ENCODE results near the gene HADHB.

HADHB gene

DNA sequence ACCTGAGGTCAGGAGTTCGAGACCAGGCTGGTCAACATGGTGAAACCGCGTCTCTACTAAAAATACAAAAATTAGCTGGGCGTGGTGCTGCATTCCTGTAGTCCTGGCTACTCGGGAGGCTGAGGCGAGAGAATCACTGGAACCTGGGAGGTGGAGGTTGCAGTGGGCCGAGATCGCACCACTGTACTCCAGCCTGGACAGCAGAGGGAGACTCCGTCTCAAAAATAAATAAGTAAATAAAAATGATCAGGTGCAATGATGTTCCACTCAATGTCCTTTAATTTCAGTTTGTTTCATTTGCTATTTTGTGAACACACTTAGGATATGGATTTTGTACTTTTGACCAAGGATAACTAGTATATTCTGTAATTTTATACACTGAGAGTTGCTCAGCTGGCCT, 9.7 kb upstream of the HADHB start:
- Histone ChIP-seq H3K79me2 (ENCODE audit: insufficient read depth, low read length) (peaks cover 12% of the 10 kb centered on the region), H3K36me3 (ENCODE audit: low read length) (peaks cover 33% of the 10 kb centered on the region), H3F3A (ENCODE audit: insufficient read depth) (no peaks in the 10 kb centered on the region), H2AFZ (ENCODE audit: low read depth, low read length, severe bottlenecking) (no peak overlapping the region), H3K9ac (ENCODE audit: low read length) (no peak overlapping the region), H3K27me3 (ENCODE audit: low read length) (no peaks in the 10 kb centered on the region), H4K20me1 (ENCODE audit: low read depth, low read length) (no peaks in the 10 kb centered on the region), H3K9me2 (replicated peaks; ENCODE audit: insufficient read depth, low read length) (no peaks in the 10 kb centered on the region), H3K27ac (ENCODE audit: low read depth, low read length) (no peak overlapping the region), H3K9me3 (ENCODE audit: insufficient read depth, low read length) (no peaks in the 10 kb centered on the region), H3K4me3 (ENCODE audit: insufficient read depth, low read length, poor library complexity, severe bottlenecking) (no peak overlapping the region), H3K4me2 (ENCODE audit: low read depth, low read length, poor library complexity, severe bottlenecking) (no peak overlapping the region)
- TF ChIP-seq, protein P1, sequence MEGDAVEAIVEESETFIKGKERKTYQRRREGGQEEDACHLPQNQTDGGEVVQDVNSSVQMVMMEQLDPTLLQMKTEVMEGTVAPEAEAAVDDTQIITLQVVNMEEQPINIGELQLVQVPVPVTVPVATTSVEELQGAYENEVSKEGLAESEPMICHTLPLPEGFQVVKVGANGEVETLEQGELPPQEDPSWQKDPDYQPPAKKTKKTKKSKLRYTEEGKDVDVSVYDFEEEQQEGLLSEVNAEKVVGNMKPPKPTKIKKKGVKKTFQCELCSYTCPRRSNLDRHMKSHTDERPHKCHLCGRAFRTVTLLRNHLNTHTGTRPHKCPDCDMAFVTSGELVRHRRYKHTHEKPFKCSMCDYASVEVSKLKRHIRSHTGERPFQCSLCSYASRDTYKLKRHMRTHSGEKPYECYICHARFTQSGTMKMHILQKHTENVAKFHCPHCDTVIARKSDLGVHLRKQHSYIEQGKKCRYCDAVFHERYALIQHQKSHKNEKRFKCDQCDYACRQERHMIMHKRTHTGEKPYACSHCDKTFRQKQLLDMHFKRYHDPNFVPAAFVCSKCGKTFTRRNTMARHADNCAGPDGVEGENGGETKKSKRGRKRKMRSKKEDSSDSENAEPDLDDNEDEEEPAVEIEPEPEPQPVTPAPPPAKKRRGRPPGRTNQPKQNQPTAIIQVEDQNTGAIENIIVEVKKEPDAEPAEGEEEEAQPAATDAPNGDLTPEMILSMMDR (IDR thresholded peaks at IDR 0.05; ENCODE audit: insufficient read depth, low read length, poor library complexity, severe bottlenecking): no peak
- no peak for TF ChIP-seq EZH2phosphoT487 (conservative IDR thresholded peaks at IDR 0.05; ENCODE audit: low read length)

DNA sequence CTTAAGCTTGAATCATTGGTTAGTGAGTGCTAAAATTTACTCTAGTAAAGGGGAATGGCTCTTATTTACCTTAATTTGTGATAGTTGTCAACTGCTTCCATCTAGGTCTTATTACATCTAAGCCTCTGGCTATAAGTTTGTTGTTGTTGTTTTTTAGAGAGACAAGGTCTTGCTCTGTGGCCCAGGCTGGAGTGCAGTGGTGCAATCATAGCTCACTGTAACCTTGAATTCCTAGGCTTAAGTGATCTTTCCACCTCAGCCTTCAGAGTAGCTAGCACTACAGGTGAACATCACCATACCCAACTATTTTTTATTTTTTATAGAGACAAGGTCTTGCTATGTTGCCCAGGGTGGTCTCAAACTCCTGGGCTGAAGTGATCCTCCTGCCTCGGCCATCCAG, 6.9 kb upstream of the HADHB start:
- Histone ChIP-seq H2AFZ (ENCODE audit: low read depth, low read length, severe bottlenecking) (no peak overlapping the region), H3K79me2 (ENCODE audit: insufficient read depth, low read length) (peaks cover 40% of the 10 kb centered on the region), H3K4me3 (ENCODE audit: insufficient read depth, low read length, poor library complexity, severe bottlenecking) (no peak overlapping the region), H3K27me3 (ENCODE audit: low read length) (no peaks in the 10 kb centered on the region), H3K9ac (ENCODE audit: low read length) (no peak overlapping the region), H4K20me1 (ENCODE audit: low read depth, low read length) (no peaks in the 10 kb centered on the region), H3K9me3 (ENCODE audit: insufficient read depth, low read length) (no peaks in the 10 kb centered on the region), H3K36me3 (ENCODE audit: low read length) (peaks cover 23% of the 10 kb centered on the region), H3F3A (ENCODE audit: insufficient read depth) (no peaks in the 10 kb centered on the region), H3K4me2 (ENCODE audit: low read depth, low read length, poor library complexity, severe bottlenecking) (no peak overlapping the region), H3K27ac (ENCODE audit: low read depth, low read length) (no peak overlapping the region), H3K9me2 (replicated peaks; ENCODE audit: insufficient read depth, low read length) (no peaks in the 10 kb centered on the region)
- no peak for TF ChIP-seq EZH2phosphoT487 (conservative IDR thresholded peaks at IDR 0.05; ENCODE audit: low read length)
- TF ChIP-seq, protein P1 (IDR thresholded peaks at IDR 0.05; ENCODE audit: insufficient read depth, low read length, poor library complexity, severe bottlenecking): no peak

DNA sequence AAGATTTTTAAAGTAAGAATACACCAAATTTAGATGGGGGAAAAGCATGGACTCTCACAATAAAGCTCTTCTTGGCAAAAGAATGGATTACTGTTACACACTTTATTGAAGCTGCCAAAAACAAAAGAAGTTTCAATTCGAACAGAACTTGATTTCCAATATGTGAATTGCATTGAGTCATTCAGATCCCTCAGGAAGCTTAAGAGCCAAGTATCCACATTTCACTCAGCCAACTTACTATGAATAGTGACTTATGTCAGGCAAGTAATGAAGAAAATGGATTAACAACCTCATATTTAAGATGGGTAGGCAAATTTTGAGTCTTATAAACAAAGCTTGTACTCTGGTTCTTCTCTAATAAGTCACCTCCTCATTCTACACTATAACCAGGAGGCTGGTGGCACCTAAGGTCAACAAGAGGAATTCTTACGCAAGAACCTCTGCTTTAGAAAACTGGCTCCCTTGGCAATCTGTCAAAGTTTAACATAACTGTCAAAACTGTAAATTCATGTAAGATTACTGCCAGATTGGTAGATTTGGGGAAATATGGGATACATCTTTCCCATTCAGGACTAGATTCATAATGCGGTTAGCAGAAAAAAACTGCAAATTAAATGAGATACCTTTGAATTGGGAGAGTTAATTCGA, 6.3 kb upstream of the HADHB start:
- Histone ChIP-seq H3K9me2 (replicated peaks; ENCODE audit: insufficient read depth, low read length) (no peaks in the 10 kb centered on the region), H3K4me2 (ENCODE audit: low read depth, low read length, poor library complexity, severe bottlenecking) (no peak overlapping the region), H3K4me3 (ENCODE audit: insufficient read depth, low read length, poor library complexity, severe bottlenecking) (no peak overlapping the region), H3K9me3 (ENCODE audit: insufficient read depth, low read length) (no peaks in the 10 kb centered on the region), H3K36me3 (ENCODE audit: low read length) (peaks cover 18% of the 10 kb centered on the region), H3K79me2 (ENCODE audit: insufficient read depth, low read length) (peaks cover 45% of the 10 kb centered on the region), H4K20me1 (ENCODE audit: low read depth, low read length) (no peaks in the 10 kb centered on the region), H2AFZ (ENCODE audit: low read depth, low read length, severe bottlenecking) (no peak overlapping the region), H3K27ac (ENCODE audit: low read depth, low read length) (no peak overlapping the region), H3K9ac (ENCODE audit: low read length) (no peak overlapping the region), H3F3A (ENCODE audit: insufficient read depth) (no peaks in the 10 kb centered on the region), H3K27me3 (ENCODE audit: low read length) (no peaks in the 10 kb centered on the region)
- TF ChIP-seq, protein P1 (IDR thresholded peaks at IDR 0.05; ENCODE audit: insufficient read depth, low read length, poor library complexity, severe bottlenecking): no peak
- TF ChIP-seq EZH2phosphoT487 (conservative IDR thresholded peaks at IDR 0.05; ENCODE audit: low read length): no peak

All from SU-DHL-6 (cell line).